Measurements from ENCODE around the gene NGB.
"Not testable (repeated sequence)": the region's sequence is repeated elsewhere in the genome, so short reads cannot be mapped to it uniquely, and the experiment has no call there.

Gene NGB

GRCh38 chr14:77290705-77291104, 19.7 kb upstream of the NGB start:
- DNase-seq = peak; percentile 16

- no peak for DNase-seq
These were observed 15.6 kb upstream of the NGB start for GRCh38 chr14:77286576-77286975.

DNA sequence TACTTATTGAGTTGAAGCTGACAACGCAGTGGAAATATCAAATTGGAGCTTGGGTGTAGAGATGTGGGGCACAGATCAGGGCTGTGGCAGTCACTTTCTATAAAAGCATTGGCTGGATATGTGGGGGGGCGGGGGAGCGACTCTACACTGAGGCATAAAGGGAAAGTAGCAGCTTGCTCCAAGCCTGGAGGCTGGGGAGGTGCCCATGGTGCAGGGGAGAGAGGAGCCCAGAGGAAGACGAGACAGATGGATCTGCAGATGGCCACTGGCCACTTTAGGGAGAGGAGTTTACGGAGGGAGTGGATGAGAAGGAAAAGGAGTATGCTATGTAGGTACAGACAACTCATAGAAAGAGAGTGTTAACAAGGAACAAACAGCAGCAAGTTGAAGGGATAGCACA, 13.5 kb upstream of the NGB start:
- DNase-seq = no peak

GRCh38 chr14:77284066-77284465, 13.1 kb upstream of the NGB start:
- no peak for DNase-seq

- no peak for DNase-seq
These were observed 10.9 kb upstream of the NGB start for GRCh38 chr14:77281852-77282410.

- not testable (repeated sequence) for DNase-seq
These were observed 9.9 kb upstream of the NGB start for GRCh38 chr14:77280921-77281320.

- DNase-seq = no peak
These were observed 8.7 kb upstream of the NGB start for GRCh38 chr14:77279719-77280118.

- no peak for DNase-seq
These were observed 7.6 kb upstream of the NGB start for GRCh38 chr14:77278461-77279230.

DNA sequence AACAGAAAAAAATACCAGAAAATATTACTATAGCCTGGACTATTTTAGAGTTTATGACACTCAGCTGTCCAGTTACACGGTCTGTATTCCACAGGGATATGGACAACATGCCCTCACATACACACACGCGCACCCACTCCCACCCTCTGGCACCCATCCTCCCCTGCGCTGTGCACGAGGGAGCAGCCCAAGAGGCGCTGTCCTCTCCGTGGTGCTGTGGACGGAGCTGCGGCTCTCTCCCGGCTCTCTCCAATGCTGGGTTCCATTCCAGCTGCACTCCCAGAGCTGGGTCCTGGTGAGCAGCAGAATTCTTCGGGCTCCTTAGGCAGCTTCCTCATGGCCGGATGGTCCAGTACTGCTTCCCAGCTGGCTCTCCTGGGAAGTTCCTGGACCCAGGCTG, 6.0 kb upstream of the NGB start:
- no peak for DNase-seq

DNA sequence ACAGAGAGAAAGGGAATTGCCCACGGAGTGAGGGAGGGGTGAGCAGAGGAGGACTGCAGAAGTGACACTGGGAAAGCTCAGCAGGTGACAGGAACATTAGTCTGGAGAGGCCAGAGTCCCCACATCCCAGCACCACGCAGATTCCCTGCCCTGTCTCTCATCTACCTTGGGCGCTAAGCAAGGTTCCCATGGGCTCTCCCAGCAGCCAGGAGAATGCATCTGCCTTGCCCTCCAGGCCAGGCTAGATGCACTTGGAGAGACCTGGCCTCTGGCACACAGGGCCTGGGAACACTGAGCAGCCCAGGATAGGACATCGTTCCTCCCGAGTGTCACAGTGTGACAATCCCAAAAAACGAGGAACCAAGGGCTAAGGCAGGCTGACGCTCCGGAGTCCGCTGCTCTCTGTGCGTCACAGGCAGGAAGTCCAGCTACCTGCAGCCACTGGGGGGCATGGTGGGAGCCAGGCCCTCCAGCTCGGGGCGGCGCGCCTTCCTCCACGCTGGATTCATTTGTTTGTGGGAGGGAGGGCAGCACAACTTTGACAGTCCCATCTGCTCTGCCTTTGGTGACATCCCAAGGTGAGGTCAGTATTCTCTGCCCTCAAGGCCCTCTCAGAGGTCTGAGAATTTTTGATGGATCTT, 5.4 kb upstream of the NGB start:
- DNase-seq = no peak

GRCh38 chr14:77275601-77276017, 4.6 kb upstream of the NGB start:
- no peak for DNase-seq

- no peak for DNase-seq
These were observed 4.1 kb upstream of the NGB start for GRCh38 chr14:77275041-77275580.

DNA sequence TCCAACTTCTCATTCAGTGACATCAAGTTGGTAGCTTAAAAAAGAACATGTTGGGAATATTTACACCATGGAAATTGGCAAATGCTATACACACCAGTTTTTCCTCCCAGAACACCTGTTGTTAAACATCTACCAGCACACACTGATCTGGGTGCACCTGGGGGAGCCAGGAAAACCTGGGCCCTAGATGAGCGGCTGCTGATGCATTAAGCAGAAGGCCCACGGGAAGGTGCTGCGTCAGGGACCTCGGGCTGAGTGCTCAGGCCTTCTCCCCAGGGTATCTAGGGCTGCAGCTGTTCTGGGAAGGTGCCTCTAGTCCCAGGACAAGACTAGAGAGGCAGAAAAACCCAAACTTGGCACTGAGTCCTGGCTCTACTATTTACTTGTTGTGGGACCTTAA, 2.8 kb upstream of the NGB start:
- DNase-seq = no peak

DNA sequence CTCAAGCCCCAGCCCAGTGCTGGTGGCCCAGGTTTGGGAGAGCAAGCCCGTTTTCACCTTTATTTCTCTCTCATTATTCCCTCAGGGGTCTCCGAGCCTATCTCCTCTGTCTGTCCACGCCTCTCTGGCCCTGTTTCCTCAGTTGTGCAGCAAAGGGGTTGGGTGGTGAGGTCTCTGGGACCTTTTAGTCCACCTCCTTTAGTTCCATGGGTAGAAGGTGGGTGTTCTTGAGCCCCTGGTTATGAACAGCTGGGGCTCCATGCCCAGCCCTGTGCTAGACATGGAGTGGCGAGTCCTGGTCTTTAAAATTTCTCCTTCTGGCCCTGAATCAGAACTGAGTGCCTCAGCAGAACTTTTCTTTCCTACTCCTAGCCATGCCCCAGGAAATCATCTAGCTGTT, 1.3 kb upstream of the NGB start:
- DNase-seq = no peak

DNA sequence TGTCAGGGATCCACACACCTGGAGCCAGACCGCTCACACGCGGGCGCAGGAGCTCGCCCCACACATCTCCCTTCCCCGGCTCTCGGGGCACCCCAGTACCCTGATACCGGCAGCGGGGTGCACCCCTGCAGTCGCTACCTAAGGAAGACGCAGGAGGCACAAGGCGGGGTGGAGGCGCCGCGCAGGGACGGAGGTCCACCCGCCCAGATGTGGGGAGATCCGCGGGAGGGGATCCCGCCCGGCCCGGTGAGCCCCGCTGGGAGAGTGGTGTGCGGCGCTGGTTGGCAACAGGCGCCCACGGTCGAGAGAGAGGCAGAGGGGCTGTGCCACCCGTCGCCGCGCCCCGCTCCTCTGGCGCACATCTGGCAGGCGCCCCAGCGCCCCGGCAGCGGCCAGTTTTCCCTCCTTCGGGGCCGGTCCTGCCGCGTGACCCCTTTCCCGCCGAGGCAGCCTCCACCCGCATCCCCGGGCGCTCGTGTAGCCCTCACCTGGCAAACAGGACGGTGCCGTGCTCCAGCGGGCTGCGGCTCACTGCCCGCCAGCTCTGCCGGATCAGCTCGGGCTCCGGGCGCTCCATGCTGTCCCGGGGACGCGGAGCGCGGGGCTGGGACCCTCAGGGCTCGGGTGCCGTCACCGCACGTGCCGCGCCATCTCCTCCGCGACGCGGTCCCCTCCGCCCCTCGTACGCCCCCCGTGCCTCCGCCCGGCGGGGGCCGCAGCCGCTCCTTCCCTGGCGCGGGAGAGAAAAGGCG, 469 bp downstream of the NGB start:
- DNase-seq = no peak

DNA sequence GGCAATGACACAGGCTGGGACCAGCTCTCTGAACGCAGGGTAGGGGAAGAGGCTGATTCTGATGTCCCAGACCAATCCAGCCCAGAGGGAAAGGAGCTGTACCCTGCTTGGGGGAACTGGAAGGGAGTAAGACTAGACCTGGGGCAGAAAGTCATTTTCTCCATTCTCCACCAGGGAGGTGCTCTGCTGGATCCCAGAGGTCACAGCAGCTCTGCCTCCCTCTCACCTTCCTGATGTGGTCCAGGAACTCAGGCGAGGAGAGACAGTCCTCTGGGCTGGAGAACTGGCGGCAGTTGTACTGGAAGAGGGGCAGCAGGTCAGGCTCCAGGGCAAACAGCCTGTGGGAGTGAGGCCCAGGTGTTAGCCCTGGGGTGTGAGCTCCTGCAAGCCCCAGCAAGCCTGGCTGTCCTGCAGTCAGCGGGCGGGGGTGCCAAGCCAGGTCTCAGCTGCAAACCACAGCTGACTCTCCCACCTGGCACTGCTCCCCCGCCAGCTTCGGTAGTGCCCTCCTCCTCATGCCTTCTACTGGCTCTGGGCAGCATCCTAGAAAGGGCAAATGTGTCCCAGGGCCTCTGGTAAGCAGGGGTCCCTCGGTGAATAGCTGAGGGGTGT, 1.9 kb downstream of the NGB start:
- no peak for DNase-seq

DNA sequence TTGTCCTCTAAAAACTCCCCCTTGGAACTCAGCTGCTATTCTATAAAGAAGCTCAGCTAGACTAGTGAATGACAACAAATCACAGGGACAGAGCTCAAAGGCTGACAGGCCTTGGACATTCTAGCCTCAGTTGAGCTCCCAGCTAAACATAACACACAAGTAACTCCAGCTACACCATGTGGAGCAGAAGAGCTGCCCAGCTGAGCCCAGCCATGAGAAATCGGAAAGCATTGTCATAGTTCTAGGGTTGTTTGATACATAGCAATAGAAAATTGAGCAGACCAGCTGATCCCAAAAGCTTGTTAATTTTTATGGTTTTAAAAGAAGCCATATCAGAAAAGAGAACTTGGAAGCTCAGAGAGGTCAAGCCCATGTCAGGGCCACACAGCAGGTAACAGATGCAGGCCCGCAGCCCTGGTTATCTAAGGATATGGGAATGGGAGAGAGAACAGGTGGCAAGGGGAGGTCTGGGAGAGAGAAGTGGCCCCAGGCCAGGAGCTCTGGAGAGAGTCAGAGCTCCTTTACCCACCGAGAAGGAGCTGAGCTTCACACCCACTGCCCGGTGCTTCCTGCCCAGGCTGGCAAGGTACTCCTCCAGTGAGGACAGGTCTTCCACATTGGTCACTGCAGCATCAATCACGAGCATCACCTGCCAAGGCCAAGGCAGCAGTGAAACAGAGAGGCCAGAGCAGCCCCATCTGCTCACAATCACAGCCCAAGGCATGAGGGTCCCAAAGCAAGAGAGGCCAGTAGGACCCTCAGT, 2.9 kb downstream of the NGB start:
- DNase-seq = no peak

DNA sequence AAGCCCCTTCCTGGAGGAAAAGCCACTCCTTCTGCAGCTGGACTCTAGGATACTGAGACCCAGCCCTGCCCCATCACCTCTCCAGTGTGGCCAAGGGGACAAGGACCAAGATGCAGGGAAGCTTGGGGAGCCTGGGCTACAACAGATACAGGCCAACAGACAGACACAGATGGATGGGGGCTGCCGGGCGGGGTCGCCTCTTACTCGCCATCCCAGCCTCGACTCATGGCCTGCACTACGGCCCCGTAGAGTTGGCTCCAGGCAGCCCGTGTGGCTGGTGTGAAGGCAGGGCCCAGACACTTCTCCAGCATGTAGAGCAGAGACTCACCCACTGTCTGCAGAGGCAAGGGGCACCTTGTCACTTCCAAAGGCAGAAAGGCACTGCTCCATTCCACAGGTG, 4.7 kb downstream of the NGB start:
- DNase-seq = no peak

DNA sequence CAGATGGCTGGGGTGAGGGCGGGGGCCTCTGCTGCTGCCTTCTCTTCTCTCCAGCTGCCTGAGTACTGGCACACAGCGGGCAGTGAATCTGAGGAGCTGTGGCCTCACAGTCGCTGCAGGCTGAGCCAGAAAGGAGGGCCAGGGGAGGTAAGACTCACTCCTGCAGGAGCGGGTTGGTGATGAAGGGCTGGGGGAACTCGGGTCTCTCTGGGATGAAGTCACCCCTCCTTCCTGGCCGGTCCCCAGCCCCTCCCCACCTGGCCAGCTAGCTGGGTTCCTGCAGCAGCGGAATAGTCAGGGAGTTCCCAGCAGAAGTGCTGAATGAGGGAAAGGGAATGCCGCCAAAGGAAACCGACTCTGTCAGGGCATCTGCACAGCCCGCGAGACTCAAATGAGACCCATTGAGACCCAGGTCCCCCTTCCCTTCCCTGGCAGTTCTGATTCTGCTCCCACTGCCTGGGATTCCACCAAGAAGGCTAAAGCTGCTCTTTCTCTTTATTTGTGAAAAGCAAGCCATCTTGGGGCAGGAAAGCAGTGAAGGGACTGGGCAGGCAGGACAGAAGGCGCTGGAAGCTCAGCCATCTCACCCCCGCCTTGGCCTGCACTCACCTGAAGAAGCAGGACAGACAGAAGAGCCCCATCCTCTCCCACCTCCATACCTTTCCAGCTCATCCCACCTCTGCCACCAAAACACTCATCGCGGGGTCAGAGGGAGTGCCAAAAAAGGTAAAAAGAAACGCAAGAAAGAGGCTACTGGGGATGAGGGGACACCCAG, 5.3 kb downstream of the NGB start:
- DNase-seq = no peak

GRCh38 chr14:77265187-77265515, 5.9 kb downstream of the NGB start:
- no peak for DNase-seq

GRCh38 chr14:77264466-77265186, 6.4 kb downstream of the NGB start:
- DNase-seq = no peak

All from fibroblast of upper back skin (primary cell).